Pancreas (tissue), 10 donors: ENCODE results near the gene MORF4L1. TPM values are rescaled to one million over a fixed set of nuclear protein-coding genes. Genes with fewer than 3 reads are reported as not detected.
A peak's percentile ranks its signal among the peaks of the same experiment; 100 is the strongest.
"Not testable (repeated sequence)": the region's sequence is repeated elsewhere in the genome, so short reads cannot be mapped to it uniquely, and the experiment has no call there.

Experiments used
- ATAC-seq, 4 donors: fragments of 200-7000 bp; cut with Tn5 transposase; one replicate each; pipeline versions ENCODE4 v1.8.0 to v1.9.1; 2020; ENCODE audit warnings: mild to moderate bottlenecking in 4 of 4, moderate library complexity in 4 of 4
- DNase-seq, 6 donors: peaks; one replicate each; pipeline ENCODE4 v3.0.0-alpha.2; 2020
- FAIRE-seq: peaks from 2 replicates; lab custom pipeline; 2012; peaks lifted over from hg19 to GRCh38; lab: Jason Lieb, UNC
- H3K27ac ChIP-seq, 4 donors: fragments of 200-600 bp; sonication (generic); 1 replicate in 3 of 4; 2 replicates in 1 of 4; pipeline versions ENCODE4 v1.5.0 to v1.8.0; 2020
- H3K27me3 ChIP-seq, 4 donors: fragments of 200-600 bp; one replicate each; pipeline ENCODE4 v1.8.0; 2021
- H3K36me3 ChIP-seq, 3 donors: fragments of 200-600 bp; sonication (generic) in 1 of 3; one replicate each; pipeline versions ENCODE4 v1.5.0 to v1.8.0; 2020 to 2021
- H3K4me1 ChIP-seq, 3 donors: fragments of 200-600 bp; one replicate each; pipeline ENCODE4 v1.8.0; 2021
- H3K4me3 ChIP-seq, 4 donors: fragments of 200-600 bp; sonication (generic) in 2 of 4; one replicate each; pipeline versions ENCODE4 v1.5.0 to v1.8.0; 2020 to 2021
- H3K9me3 ChIP-seq, 4 donors: fragments of 200-600 bp; one replicate each; pipeline ENCODE4 v1.8.0; 2021
- CTCF ChIP-seq, 4 donors: fragments of 200-600 bp; sonication (generic) in 3 of 4; IDR thresholded peaks; one replicate each; pipeline versions ENCODE4 v1.5.0 to v1.8.0; 2021; ENCODE audit warnings: antibody characterized with exemption in 4 of 4
- WGBS, 2 donors: extraction: QIAGEN DNeasy Blood & Tissue Kit; methylation state at CpG; one replicate each; pipeline ENCODE4 v1.1.7; 2013; 5-methylcytosine and 5-hydroxymethylcytosine counted together
- intact Hi-C, 3 donors: fragments of 100-400 bp; cut with DNase I; formaldehyde crosslinking; loops; one replicate each; pipeline versions ENCODE4 v1.11.1 to v1.14.2; 2022
- polyA plus RNA-seq, 2 donors: library from polyadenylated mRNA; stranded (reverse); fragments of 200-250 nt; gene quantifications; one replicate each; pipeline ENCODE4 v1.2.3, GENCODE V29; 2013
- total RNA-seq, 6 donors: library from RNA; stranded (reverse); fragmentation: NEBNext Ultra II Directional in 4 of 6; extraction: Animal tissue kit (Norgen Biotek cat#: 25700) in 4 of 6; gene quantifications; one replicate each; pipeline versions ENCODE4 v1.2.1 to v1.2.4, GENCODE V29; 2021 to 2023
- donor health status: healthy with polysubstance abuse.
- donor health status: DM: no; HTN: no; CAD: no; lungs with moderate emphysema.
- donor health status: DM: no; HTN: no; CAD: no.
- donor health status: control.
- donor health status: control.
- donor health status: Bipolar disorder and iron deficiency.
- donor health status: DM: yes; HTN: yes; CAD: no.
- donor health status: DM: no; HTN: no; CAD: no.
- donor health status: DM: no; HTN: no; CAD: no.
- donor health status: DM: yes; HTN: yes; CAD: no.

MORF4L1 gene
- total and polyA plus RNA-seq, 8 donors: 55.0 to 149 (median 90.4) TPM

DNA sequence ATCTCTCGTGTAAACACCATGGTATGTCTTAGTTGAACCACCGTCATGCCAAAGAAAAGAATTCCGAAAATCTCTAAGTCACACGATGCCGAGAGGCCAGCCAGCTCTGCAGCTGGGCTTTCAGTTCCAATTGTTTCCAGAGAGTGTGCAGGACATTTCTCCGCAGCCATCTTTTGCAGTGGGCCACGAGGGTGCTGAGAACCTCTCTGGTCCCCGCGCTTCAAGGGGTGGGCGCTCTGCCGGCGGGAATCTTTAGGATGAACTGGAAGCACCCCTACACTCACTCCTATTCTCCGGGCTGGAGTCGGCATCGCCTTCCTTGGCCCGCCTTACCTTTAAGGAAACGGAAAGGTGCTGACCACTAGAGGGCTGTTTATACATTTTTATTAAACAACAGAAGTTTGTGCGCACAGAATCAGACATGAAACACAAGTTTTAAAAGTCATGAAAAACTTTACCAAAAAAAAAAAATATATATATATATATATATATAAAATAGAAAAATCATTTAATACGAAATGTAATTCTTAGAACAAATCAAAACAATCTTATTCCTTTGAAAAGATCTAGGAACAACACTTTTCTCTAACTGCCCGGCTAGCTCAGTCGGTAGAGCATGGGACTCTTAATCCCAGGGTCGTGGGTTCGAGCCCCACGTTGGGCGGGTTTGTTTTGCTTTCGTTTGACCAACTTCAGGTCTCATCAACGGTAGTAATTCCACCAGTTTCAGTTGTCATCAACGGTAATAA lies 12.5 kb upstream of the MORF4L1 start:
- WGBS, 2 donors: 0% methylated on average over 28 of the region's 28 CpGs
- DNase-seq: peak; percentile 59 to 91 (median 86)
- H3K27ac ChIP-seq: peak overlapping the region in 3 of 4 donors; percentile 16 to 47 (median 28)
- FAIRE-seq: no peak
- intact Hi-C loops: no loop called here
- no peaks in the 10 kb centered on the region for H3K9me3 ChIP-seq
- H3K36me3 ChIP-seq: no peaks in the 10 kb centered on the region
- H3K27me3 ChIP-seq: no peaks in the 10 kb centered on the region
- H3K4me3 ChIP-seq: peak overlapping the region in 2 of 4 donors; percentile 34 to 50
- H3K4me1 ChIP-seq: no peaks in the 10 kb centered on the region
- ATAC-seq: peak; percentile 93 to 96 (median 94)
- TF ChIP-seq CTCF (IDR thresholded peaks at IDR 0.05): peak in 3 of 4 donors; percentile 23 to 43 (median 24)

DNA sequence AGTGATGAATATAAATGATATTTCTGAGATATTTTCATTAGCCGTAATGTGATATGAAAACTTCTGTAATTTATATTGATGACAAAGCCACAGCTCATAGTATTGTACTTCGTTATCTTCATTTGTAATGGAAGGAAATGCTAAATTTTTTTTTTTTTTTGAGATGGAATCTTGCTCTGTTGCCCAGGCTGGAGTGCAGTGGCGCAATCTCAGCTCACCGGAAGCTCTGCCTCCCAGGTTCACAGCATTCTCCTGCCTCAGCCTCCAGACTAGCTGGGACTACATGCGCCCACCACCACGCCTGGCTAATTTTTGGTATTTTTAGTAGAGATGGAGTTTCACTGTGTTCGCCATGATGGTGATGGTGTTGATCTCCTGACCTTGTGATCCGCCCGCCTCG lies 7.1 kb upstream of the MORF4L1 start:
- FAIRE-seq, H3K27ac ChIP-seq, ATAC-seq, H3K4me3 ChIP-seq, H3K9me3 ChIP-seq, H3K27me3 ChIP-seq, intact Hi-C loops, DNase-seq, H3K36me3 ChIP-seq, H3K4me1 ChIP-seq: not testable (repeated sequence)
- 96 to 98% methylated on average over 10 of the region's 10 CpGs for WGBS, 2 donors

DNA sequence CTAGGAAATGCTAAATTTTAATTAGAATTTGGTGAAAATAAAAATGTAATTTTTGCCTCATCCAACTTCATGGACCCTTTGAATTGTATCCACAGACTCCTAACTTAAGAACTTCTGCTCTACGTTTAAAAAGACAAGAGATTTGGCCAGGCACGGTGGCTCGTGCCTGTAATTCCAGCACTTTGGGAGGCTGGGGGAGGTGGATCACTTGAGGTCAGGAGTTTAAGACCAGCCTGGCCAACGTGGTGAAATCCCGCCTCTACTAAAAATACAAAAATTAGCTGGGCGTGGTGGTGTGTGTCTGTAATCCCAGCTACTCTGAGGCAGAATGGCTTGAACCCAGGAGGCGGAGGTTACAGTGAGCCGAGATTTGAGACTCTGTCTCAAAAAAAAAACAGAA lies 6.7 kb upstream of the MORF4L1 start:
- H3K36me3 ChIP-seq, DNase-seq, intact Hi-C loops, FAIRE-seq, H3K4me1 ChIP-seq, H3K27me3 ChIP-seq, ATAC-seq, H3K27ac ChIP-seq, H3K4me3 ChIP-seq, H3K9me3 ChIP-seq: not testable (repeated sequence)
- 75 to 78% methylated on average over 8 of the region's 8 CpGs for WGBS, 2 donors

- intact Hi-C loops: no loop called here
- no peak for ATAC-seq
- Histone ChIP-seq H3K4me1 (no peaks in the 10 kb centered on the region), H3K27ac (no peak overlapping the region), H3K9me3 (no peaks in the 10 kb centered on the region), H3K36me3 (no peaks in the 10 kb centered on the region), H3K4me3 (no peak overlapping the region), H3K27me3 (no peaks in the 10 kb centered on the region)
- DNase-seq: no peak
- TF ChIP-seq CTCF (IDR thresholded peaks at IDR 0.05): no peak
- WGBS, 2 donors: 69 to 75% methylated on average over 4 of the region's 4 CpGs
- FAIRE-seq: no peak
These were observed 5.9 kb upstream of the MORF4L1 start for GRCh38 chr15:78866803-78867202.

- no peaks in the 10 kb centered on the region for H3K4me1 ChIP-seq
- intact Hi-C loops: no loop called here
- H3K27me3 ChIP-seq: no peaks in the 10 kb centered on the region
- FAIRE-seq (no peak), ATAC-seq (no peak), DNase-seq (no peak)
- WGBS, 2 donors: 91 to 93% methylated on average over 3 of the region's 3 CpGs
- H3K27ac ChIP-seq: no peak overlapping the region
- no peak for TF ChIP-seq CTCF (IDR thresholded peaks at IDR 0.05)
- no peaks in the 10 kb centered on the region for H3K9me3 ChIP-seq
- H3K4me3 ChIP-seq: no peak overlapping the region
- H3K36me3 ChIP-seq: no peaks in the 10 kb centered on the region
These were observed 4.3 kb upstream of the MORF4L1 start for GRCh38 chr15:78868366-78868765.

- H3K27me3 ChIP-seq, H3K4me1 ChIP-seq, intact Hi-C loops, ATAC-seq, H3K9me3 ChIP-seq, FAIRE-seq, DNase-seq, H3K36me3 ChIP-seq: not testable (repeated sequence)
- WGBS, 2 donors: 78 to 82% methylated on average over 24 of the region's 24 CpGs
- Histone ChIP-seq H3K27ac (peak overlapping the region in 1 of 4 donors; percentile 100), H3K4me3 (peak overlapping the region in 1 of 4 donors; percentile 94)
These were observed 1.1 kb upstream of the MORF4L1 start for GRCh38 chr15:78871483-78872127.
